ENCODE data around the gene RAB28. TPM values are rescaled to one million over a fixed set of nuclear protein-coding genes. Genes with fewer than 3 reads are reported as not detected.

RAB28 gene
- total RNA-seq, 1 donor from 2014 or later = 26.9 TPM

GRCh38 chr4:13331827-13332226 is 152.3 kb downstream of the RAB28 start:
- no peaks in the 10 kb centered on the region for H3K9me3 Mint-ChIP-seq (ENCODE audit: low read depth)
- no peak overlapping the region for H3K27ac Mint-ChIP-seq
- no peaks in the 10 kb centered on the region for H3K27me3 Mint-ChIP-seq
- H3K4me1 Mint-ChIP-seq (ENCODE audit: low read depth) = no peaks in the 10 kb centered on the region
- H3K4me3 Mint-ChIP-seq (ENCODE audit: low read depth) = no peak overlapping the region
- peaks cover 3% of the 10 kb centered on the region for H3K36me3 Mint-ChIP-seq (ENCODE audit: insufficient read depth)
- DNase-seq (ENCODE audit: low spot score, unreplicated experiment) = no peak
- TF ChIP-seq CTCF (IDR thresholded peaks at IDR 0.05; ENCODE audit: unreplicated experiment) = no peak

- Mint-ChIP-seq H3K9me3 (ENCODE audit: low read depth) (no peaks in the 10 kb centered on the region), H3K36me3 (ENCODE audit: insufficient read depth) (peaks cover 2% of the 10 kb centered on the region), H3K27ac (no peak overlapping the region), H3K27me3 (no peaks in the 10 kb centered on the region), H3K4me3 (ENCODE audit: low read depth) (no peak overlapping the region), H3K4me1 (ENCODE audit: low read depth) (peaks cover 4% of the 10 kb centered on the region)
- DNase-seq (ENCODE audit: low spot score, unreplicated experiment) = no peak
- no peak for TF ChIP-seq CTCF (IDR thresholded peaks at IDR 0.05; ENCODE audit: unreplicated experiment)
Observed at GRCh38 chr4:13329963-13330362, 154.2 kb downstream of the RAB28 start.

GRCh38 chr4:13329340-13329850 is 154.7 kb downstream of the RAB28 start:
- Mint-ChIP-seq H3K4me1 (ENCODE audit: low read depth) (peaks cover 4% of the 10 kb centered on the region), H3K9me3 (ENCODE audit: low read depth) (no peaks in the 10 kb centered on the region), H3K4me3 (ENCODE audit: low read depth) (no peak overlapping the region), H3K27ac (no peak overlapping the region), H3K27me3 (no peaks in the 10 kb centered on the region), H3K36me3 (ENCODE audit: insufficient read depth) (peaks cover 2% of the 10 kb centered on the region)
- no peak for TF ChIP-seq CTCF (IDR thresholded peaks at IDR 0.05; ENCODE audit: unreplicated experiment)
- no peak for DNase-seq (ENCODE audit: low spot score, unreplicated experiment)

GRCh38 chr4:13328591-13328990 is 155.5 kb downstream of the RAB28 start:
- TF ChIP-seq CTCF (IDR thresholded peaks at IDR 0.05; ENCODE audit: unreplicated experiment) = no peak
- Mint-ChIP-seq H3K4me3 (ENCODE audit: low read depth) (no peak overlapping the region), H3K9me3 (ENCODE audit: low read depth) (no peaks in the 10 kb centered on the region), H3K36me3 (ENCODE audit: insufficient read depth) (no peaks in the 10 kb centered on the region), H3K27me3 (no peaks in the 10 kb centered on the region), H3K27ac (no peak overlapping the region), H3K4me1 (ENCODE audit: low read depth) (peaks cover 4% of the 10 kb centered on the region)
- DNase-seq (ENCODE audit: low spot score, unreplicated experiment) = no peak

GRCh38 chr4:13327991-13328390 is 156.1 kb downstream of the RAB28 start:
- H3K36me3 Mint-ChIP-seq (ENCODE audit: insufficient read depth) = no peaks in the 10 kb centered on the region
- peaks cover 4% of the 10 kb centered on the region for H3K4me1 Mint-ChIP-seq (ENCODE audit: low read depth)
- H3K4me3 Mint-ChIP-seq (ENCODE audit: low read depth) = no peak overlapping the region
- H3K9me3 Mint-ChIP-seq (ENCODE audit: low read depth) = no peaks in the 10 kb centered on the region
- no peak overlapping the region for H3K27ac Mint-ChIP-seq
- no peaks in the 10 kb centered on the region for H3K27me3 Mint-ChIP-seq
- DNase-seq (ENCODE audit: low spot score, unreplicated experiment) = no peak
- no peak for TF ChIP-seq CTCF (IDR thresholded peaks at IDR 0.05; ENCODE audit: unreplicated experiment)
